SIG-M5 treated with dmso at 0.1 percent for 504 hours (cell line): ENCODE data around the gene ARHGEF2.

ENCODE experiments used
- DNase-seq: peaks from one replicate; lab custom pipeline; 2025; ENCODE audit not compliant: unreplicated experiment; lab: John Stamatoyannopoulos, UW

Gene ARHGEF2

DNA sequence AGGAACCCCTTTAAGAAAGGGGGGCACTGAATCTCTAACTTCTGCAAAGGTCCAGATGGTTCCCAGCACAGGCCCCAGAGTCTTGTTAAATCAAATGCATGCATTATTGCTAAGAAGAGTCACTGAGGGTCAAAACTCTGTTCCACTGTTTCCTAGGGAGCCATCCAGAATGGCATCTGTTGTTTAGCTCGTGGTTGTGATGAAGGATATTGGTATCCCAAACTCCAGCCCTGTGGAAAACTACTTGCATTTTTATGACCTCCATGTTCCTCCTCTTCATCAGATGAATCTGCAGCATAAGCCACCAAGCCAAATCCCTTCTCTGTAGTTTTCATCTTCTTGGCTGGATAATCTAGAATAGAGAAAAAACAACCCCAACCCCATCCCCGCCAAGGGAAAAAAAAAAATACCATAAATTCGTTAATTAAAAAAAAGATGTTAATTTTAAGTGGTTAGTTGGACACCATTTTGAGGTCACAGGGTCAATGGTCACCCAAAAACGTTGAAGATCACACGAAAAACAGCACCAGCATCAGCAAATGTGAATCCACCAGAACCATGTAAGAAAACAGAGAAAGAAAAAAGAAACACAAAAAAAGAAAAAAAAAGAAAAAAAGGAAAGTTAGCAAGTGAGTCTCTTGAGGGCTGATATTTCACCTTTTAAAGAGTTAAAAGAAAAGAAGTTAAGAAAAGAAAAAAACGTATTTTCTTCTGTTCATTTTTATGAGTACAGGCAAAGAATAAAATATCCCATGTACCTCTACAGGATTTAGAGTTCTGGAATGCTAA, 64.2 kb downstream of the ARHGEF2 start:
- DNase-seq: no peak

DNA sequence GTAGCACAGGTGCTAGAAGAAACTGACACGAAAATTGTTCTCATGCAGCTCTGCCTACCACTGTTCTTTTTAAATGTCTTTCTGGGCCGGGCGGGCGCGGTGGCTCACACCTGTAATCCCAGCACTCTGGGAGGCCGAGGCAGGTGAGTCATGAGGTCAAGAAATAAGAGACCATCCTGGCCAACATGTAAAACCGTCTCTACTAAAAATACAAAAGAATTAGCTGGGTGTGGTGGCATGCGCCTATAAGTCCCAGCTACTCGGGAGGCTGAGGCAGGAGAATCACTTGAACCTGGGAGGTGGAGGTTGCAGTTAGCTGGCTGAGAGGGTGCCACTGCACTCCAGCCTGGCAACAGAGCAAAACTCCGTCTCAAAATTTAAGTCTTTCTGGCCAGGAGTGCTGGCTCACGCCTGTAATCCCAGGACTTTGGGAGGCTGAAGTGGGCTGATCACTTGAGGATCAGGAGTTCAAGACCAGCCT, 66.3 kb downstream of the ARHGEF2 start:
- DNase-seq: no peak

DNA sequence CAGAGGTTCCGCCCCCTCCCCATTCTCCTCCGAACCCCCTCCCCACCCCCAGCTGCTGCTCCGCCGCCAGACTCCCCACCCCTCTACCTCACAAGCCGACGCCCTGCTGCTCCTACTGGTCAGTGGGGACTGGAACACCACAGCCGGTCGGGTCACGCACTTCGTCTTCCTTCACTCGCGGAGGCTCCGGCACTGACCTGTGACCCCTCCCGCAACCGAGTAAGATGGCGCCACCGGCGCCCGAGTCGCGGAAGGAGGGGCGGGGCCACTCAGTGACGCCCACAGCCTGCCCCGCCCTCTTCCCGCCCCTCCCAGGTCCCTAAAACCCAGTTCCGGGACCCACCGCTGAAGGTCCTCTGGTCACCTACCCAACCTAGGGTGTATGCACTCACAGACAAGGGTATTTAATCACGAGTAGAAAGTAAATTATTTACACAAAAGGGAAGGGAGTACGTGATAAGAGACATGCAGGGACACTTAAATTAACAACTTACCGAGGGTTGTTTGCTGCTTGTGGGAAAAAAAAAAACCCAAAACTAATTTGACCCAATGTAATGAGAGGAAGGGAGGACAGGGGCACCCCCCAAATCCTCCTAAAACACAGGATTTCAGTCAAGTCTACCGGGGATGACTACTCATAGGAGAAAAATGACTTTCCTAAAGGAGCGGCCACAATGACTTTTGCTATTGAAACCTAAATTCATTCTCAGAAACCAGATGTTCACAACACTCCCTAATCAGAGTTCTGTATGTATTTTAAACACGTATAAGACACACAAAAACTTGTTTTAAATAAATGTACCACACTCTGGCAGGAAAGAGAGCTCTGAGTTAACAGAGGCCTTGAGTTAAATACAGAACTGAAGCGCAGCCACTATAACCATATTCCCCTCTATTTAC, 66.9 kb downstream of the ARHGEF2 start, which contains the start of gene RIT1:
Gene RIT1 (minus strand): TSS at position 194 of the 900 bp plus-strand sequence. CDS start 588 bp downstream, outside the sequence.
- peak; percentile 80 for DNase-seq

DNA sequence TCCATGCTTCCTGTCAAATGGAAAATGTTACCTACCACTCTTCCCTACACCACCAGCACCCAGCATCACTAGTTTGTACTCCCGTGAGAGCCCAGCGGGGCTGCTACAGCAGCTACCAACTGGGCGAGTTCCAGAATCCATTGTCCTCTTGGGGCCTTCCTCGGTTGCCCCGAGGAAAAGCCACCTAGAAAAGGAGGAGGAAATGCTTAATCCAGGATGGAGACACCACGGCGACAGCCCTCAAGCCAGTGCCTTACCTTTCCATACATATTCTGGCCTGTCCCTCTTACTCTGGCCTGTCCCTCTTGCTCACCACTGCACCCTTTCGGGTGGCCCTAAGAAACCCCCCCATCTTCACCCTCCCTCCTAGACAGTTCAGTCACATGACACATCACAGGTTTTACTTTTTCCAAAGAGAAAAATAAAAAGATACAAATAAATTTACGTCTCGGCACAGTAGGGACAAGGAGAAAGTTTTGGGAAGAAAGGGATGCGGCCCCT, 67.7 kb downstream of the ARHGEF2 start:
- peak; percentile 35 for DNase-seq

DNA sequence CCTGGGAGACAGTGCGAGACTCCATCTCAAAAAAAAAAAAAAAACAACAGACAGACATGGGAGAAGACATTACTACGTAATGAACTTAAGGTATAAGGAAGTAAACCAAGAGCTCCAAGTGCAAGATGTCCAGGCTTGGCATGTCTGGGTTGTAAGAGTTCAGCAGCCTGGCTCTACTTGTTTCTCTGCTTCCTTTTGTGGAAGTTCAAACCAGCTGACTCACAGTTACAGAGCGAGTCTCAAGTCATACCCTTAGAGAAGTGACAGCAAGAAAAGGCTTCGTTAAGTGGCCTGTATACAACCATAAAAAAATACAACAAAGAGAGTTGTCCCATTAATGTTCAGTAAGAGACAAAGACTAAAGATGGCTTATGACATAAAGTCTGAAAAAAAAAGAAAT, 68.5 kb downstream of the ARHGEF2 start:
- peak; percentile 94 for DNase-seq

DNA sequence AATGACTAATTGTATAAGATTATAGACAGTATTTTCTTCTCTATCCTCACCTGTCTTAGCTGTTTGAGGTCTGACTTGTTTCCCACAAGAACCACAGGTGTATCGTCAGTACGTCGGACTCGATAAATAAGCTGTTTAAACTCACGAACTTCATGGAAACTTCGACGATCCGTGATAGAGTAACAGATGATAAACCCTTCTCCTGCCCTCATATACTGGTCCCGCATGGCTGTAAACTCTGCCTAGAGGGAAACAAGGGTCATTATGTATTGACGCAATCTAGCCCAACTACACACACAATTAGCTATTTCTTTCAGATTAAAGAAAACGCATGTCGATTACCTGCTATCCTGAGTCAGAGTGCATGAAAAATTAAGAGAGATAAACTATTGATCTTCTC, 74.1 kb downstream of the ARHGEF2 start:
- DNase-seq: no peak

DNA sequence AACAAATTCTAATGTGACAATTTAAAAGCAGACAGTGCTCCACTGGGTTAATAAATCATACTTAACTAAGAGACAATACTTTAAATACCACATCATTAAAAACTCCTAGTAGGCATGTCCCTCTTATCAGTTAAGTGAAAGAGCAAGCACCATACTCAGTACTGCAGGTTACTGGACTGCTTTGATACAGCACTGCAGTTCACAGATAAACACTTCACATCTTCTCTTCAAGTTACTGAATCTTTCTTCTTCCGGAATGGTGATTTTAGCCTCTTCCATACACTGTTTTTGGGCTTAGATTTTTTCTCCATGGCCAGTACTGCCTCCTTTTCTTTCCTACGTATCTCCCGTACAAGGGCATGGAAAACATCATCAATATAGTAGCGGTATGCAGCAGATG, 78.2 kb downstream of the ARHGEF2 start:
- no peak for DNase-seq

DNA sequence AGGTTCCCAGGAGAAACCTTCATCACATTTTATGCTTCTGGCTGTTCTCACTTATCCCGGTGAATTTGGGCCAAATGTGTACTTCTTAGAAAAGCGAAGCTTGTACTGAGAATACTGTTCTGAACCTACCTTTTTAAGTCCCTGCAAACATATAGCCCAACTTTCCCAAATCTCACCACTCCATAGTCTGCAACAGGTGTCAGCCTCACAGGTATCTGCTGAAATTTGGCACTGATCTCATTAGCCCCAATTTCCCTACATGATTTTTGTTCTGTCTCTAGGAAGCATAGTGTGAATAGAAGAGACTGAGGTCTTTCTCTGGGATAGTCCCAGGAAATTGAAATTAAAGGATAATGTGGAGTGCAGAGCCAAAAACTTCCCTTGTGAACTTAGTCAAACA, 78.7 kb downstream of the ARHGEF2 start:
- no peak for DNase-seq

DNA sequence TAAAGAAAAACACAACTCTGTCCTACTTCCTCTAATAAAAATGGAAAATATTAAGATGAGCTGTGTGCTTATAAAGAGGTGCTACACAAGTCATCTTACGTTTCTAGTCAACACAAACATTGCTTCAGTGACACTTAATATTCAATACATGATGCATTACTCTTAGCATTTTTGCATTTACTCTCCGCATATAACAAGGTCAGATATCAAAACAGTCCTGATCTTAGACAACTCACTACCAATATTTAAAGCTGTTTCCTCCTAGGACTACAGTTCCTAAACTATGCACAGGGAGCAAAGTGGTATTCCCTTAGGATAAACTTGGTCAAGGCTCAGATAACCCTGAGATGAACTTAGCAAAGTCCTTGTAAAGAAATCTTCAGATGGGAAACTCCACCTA, 79.5 kb downstream of the ARHGEF2 start:
- DNase-seq: no peak

DNA sequence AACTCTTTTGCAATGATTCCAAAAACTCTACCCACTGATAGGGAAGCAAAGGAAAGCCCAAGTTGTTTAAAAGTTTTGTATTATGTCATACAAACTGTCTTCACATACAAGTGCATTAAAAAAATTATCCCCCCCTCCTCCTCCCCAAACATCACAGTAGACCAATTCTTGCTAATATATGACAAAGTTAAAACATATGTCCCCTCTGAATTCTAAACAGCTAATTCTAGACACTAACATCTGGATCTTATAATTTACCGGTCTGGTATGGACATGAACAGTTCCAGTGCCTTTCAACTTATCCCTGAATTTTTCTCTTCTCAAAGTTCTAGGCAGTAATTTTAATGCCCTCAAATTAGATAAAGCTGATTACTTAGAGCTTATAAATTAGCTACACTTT, 80.6 kb downstream of the ARHGEF2 start:
- DNase-seq: no peak
